H9 (cell line): Measurements from ENCODE around the gene SUMO1. TPM values are rescaled to one million over a fixed set of nuclear protein-coding genes. Genes with fewer than 3 reads are reported as not detected.

Experiments used
- DNase-seq: peaks from one replicate; pipeline ENCODE4 v3.0.0-alpha.2; 2017
- H2AFZ ChIP-seq: one replicate; pipeline ENCODE4 v1.6.1; 2013; ENCODE audit warnings: mild to moderate bottlenecking, low read length, control low read depth, moderate library complexity
- H2AK5ac ChIP-seq: 2 replicates; pipeline ENCODE4 v1.6.1; 2013; ENCODE audit warnings: low read length, control low read depth, mixed read lengths; ENCODE audit not compliant: insufficient read length
- H2BK120ac ChIP-seq: one replicate; pipeline ENCODE4 v1.6.1; 2013; ENCODE audit warnings: low read depth, mild to moderate bottlenecking, low read length, control low read depth, inconsistent platforms; ENCODE audit not compliant: poor library complexity, severe bottlenecking
- H2BK12ac ChIP-seq: 2 replicates; pipeline ENCODE4 v1.6.1; 2013; ENCODE audit warnings: low read length, control low read depth, mixed read lengths, low read depth; ENCODE audit not compliant: insufficient read length
- H2BK15ac ChIP-seq: 2 replicates; pipeline ENCODE4 v1.6.1; 2013; ENCODE audit warnings: low read depth, low read length, control low read depth
- H2BK20ac ChIP-seq: one replicate; pipeline ENCODE4 v1.6.1; 2013; ENCODE audit warnings: low read depth, mild to moderate bottlenecking, low read length, control low read depth, inconsistent platforms; ENCODE audit not compliant: poor library complexity, severe bottlenecking
- H2BK5ac ChIP-seq: 2 replicates; pipeline ENCODE4 v1.6.1; 2013; ENCODE audit warnings: low read length, control low read depth, mixed read lengths; ENCODE audit not compliant: insufficient read length
- H3K14ac ChIP-seq: 2 replicates; pipeline ENCODE4 v1.6.1; 2013; ENCODE audit warnings: low read length, control low read depth; ENCODE audit not compliant: insufficient read depth
- H3K18ac ChIP-seq: 2 replicates; pipeline ENCODE4 v1.6.1; 2013; ENCODE audit warnings: low read depth, mild to moderate bottlenecking, mixed read lengths, low read length, control low read depth; ENCODE audit not compliant: insufficient read length
- H3K23ac ChIP-seq: 2 replicates; pipeline ENCODE4 v1.6.1; 2013; ENCODE audit warnings: low read length, control low read depth, mixed read lengths, low read depth; ENCODE audit not compliant: insufficient read length
- H3K23me2 ChIP-seq: 2 replicates; pipeline ENCODE4 v1.6.1; 2013; ENCODE audit warnings: low read depth, mild to moderate bottlenecking, mixed read lengths, low read length, control low read depth; ENCODE audit not compliant: insufficient read length, poor library complexity, severe bottlenecking
- H3K27ac ChIP-seq: 2 replicates; pipeline ENCODE4 v1.5.1; 2013; ENCODE audit warnings: low read length, control low read depth, mixed read lengths, low read depth; ENCODE audit not compliant: insufficient read length
- H3K27me3 ChIP-seq: 2 replicates; pipeline ENCODE4 v1.6.1; 2013; ENCODE audit warnings: low read length, control low read depth, inconsistent platforms; ENCODE audit not compliant: insufficient read depth
- H3K4ac ChIP-seq: 2 replicates; pipeline ENCODE4 v1.6.1; 2013; ENCODE audit warnings: low read depth, mild to moderate bottlenecking, control low read depth, inconsistent platforms, low read length, moderate library complexity
- H3K4me1 ChIP-seq: 2 replicates; pipeline ENCODE4 v1.6.1; 2013; ENCODE audit warnings: low read length, control low read depth, inconsistent platforms; ENCODE audit not compliant: insufficient read depth
- H3K4me2 ChIP-seq: 2 replicates; pipeline ENCODE4 v1.6.1; 2013; ENCODE audit warnings: low read length, control low read depth, mixed read lengths; ENCODE audit not compliant: insufficient read length, insufficient read depth
- H3K56ac ChIP-seq: 2 replicates; pipeline ENCODE4 v1.6.1; 2013; ENCODE audit warnings: low read depth, mild to moderate bottlenecking, mixed read lengths, low read length, control low read depth; ENCODE audit not compliant: insufficient read length
- H3K79me1 ChIP-seq: 2 replicates; pipeline ENCODE4 v1.6.1; 2013; ENCODE audit warnings: low read depth, mild to moderate bottlenecking, moderate library complexity, low read length, control low read depth, inconsistent platforms; ENCODE audit not compliant: insufficient read depth, poor library complexity, severe bottlenecking
- H3K79me2 ChIP-seq: 2 replicates; pipeline ENCODE4 v1.6.1; 2013; ENCODE audit warnings: low read length, control low read depth, inconsistent platforms; ENCODE audit not compliant: insufficient read depth
- H3K9ac ChIP-seq: 2 replicates; pipeline ENCODE4 v1.6.1; 2013; ENCODE audit warnings: low read length, control low read depth, mixed read lengths; ENCODE audit not compliant: insufficient read length; ENCODE audit errors: extremely low read depth
- H3K9me3 ChIP-seq: one replicate; pipeline ENCODE4 v1.6.1; 2013; ENCODE audit warnings: low read depth, low read length, inconsistent platforms; ENCODE audit not compliant: control insufficient read depth
- H3T11ph ChIP-seq: one replicate; pipeline ENCODE4 v1.6.1; 2013; ENCODE audit warnings: mild to moderate bottlenecking, low read length, control low read depth, inconsistent platforms
- H4K20me1 ChIP-seq: one replicate; pipeline ENCODE4 v1.6.1; 2013; ENCODE audit not compliant: control insufficient read depth, insufficient read length, insufficient read depth
- H4K5ac ChIP-seq: 2 replicates; pipeline ENCODE4 v1.6.1; 2013; ENCODE audit warnings: low read depth, mild to moderate bottlenecking, mixed read lengths, low read length, control low read depth; ENCODE audit not compliant: insufficient read length
- H4K8ac ChIP-seq: replicated peaks from 2 replicates; pipeline ENCODE4 v1.6.1; 2013; ENCODE audit warnings: low read length, control low read depth, mixed read lengths, low read depth; ENCODE audit not compliant: insufficient read length
- H4K91ac ChIP-seq: 2 replicates; pipeline ENCODE4 v1.6.1; 2013; ENCODE audit warnings: low read depth, mild to moderate bottlenecking, moderate library complexity, mixed read lengths, low read length, control low read depth; ENCODE audit not compliant: insufficient read length
- H3K27ac Mint-ChIP-seq, 3 experiments: 2 replicates in 2 of 3; 3 replicates in 1 of 3; pipeline ENCODE4 v1.8.0; 2020 to 2021; ENCODE audit warnings: mixed read lengths in 3 of 3, mild to moderate bottlenecking in 1 of 3, moderate library complexity in 1 of 3
- H3K27me3 Mint-ChIP-seq: 2 replicates; pipeline ENCODE4 v1.8.0; 2021; ENCODE audit warnings: low read depth, mild to moderate bottlenecking, moderate library complexity, mixed read lengths
- H3K36me3 Mint-ChIP-seq, 3 experiments: 2 replicates in 2 of 3; 3 replicates in 1 of 3; pipeline ENCODE4 v1.8.0; 2020 to 2021; ENCODE audit warnings: low read depth in 3 of 3, mixed read lengths in 3 of 3; ENCODE audit not compliant: insufficient read depth in 1 of 3
- H3K4me1 Mint-ChIP-seq, 2 experiments: 2 replicates each; pipeline ENCODE4 v1.8.0; 2020; ENCODE audit warnings: mixed read lengths in 2 of 2
- H3K4me3 Mint-ChIP-seq, 2 experiments: 2 replicates in 1 of 2; 3 replicates in 1 of 2; pipeline ENCODE4 v1.8.0; 2020 to 2021; ENCODE audit warnings: mild to moderate bottlenecking in 2 of 2, mixed read lengths in 2 of 2, moderate library complexity in 1 of 2
- H3K9me3 Mint-ChIP-seq, 2 experiments: 2 replicates in 1 of 2; 3 replicates in 1 of 2; pipeline ENCODE4 v1.8.0; 2020; ENCODE audit warnings: mild to moderate bottlenecking in 2 of 2, mixed read lengths in 2 of 2, moderate library complexity in 1 of 2
- CTCF ChIP-seq: fragments of 200-600 bp; sonication (generic); conservative IDR thresholded peaks from 3 replicates; pipeline ENCODE4 v1.8.0; 2021; ENCODE audit warnings: antibody characterized with exemption, mild to moderate bottlenecking
- WGBS: extraction: QIAGEN DNeasy Blood & Tissue Kit; methylation state at CpG from one replicate; pipeline ENCODE4 v1.1.7; 2013; ENCODE audit warnings: missing lambda C conversion rate, low lambda C conversion rate, mixed read lengths; ENCODE audit not compliant: insufficient read length; ENCODE audit errors: extremely low coverage; 5-methylcytosine and 5-hydroxymethylcytosine counted together
- total RNA-seq: library from RNA; stranded (reverse); gene quantifications from 2 replicates; pipeline ENCODE4 v1.2.1, GENCODE V29; 2021

Gene SUMO1
- total RNA-seq, 1 experiment from 2014 or later, result 206 TPM

- H2BK120ac ChIP-seq, result no peak overlapping the region
- no peak overlapping the region for H3K18ac ChIP-seq
- H3K23me2 ChIP-seq, result no peaks in the 10 kb centered on the region
- Mint-ChIP-seq H3K27ac (no peak overlapping the region), H3K9me3 (peaks cover 2 to 7% of the 10 kb centered on the region in 2 experiments; a peak in 3 of 5 replicates), H3K36me3 (peaks cover 0 to 5% (median 2%) of the 10 kb centered on the region in 3 experiments; a peak in 4 of 7 replicates), H3K4me3 (no peak overlapping the region), H3K4me1 (peaks cover 15 to 17% of the 10 kb centered on the region in 2 experiments), H3K27me3 (peaks cover 42% of the 10 kb centered on the region)
- no peak overlapping the region for H3K14ac ChIP-seq
- H4K20me1 ChIP-seq, result no peaks in the 10 kb centered on the region
- H3K4ac ChIP-seq, result no peak overlapping the region
- H3K27ac ChIP-seq, result no peak overlapping the region
- H3K9ac ChIP-seq, result no peak overlapping the region
- no peak overlapping the region for H3T11ph ChIP-seq
- no peak overlapping the region for H3K56ac ChIP-seq
- H3K23ac ChIP-seq, result no peak overlapping the region
- no peak for TF ChIP-seq CTCF
- no peak overlapping the region for H2AK5ac ChIP-seq
- WGBS, result no CpG with 5 or more reads among the region's 6 CpGs
- H4K5ac ChIP-seq, result no peak overlapping the region
- no peak overlapping the region for H2AFZ ChIP-seq
- H4K8ac ChIP-seq, result no peak overlapping the region
- no peaks in the 10 kb centered on the region for H3K27me3 ChIP-seq
- H3K9me3 ChIP-seq, result no peaks in the 10 kb centered on the region
- no peak overlapping the region for H3K4me2 ChIP-seq
- no peak overlapping the region for H4K91ac ChIP-seq
- no peak overlapping the region for H2BK5ac ChIP-seq
- H3K79me2 ChIP-seq, result no peaks in the 10 kb centered on the region
- DNase-seq, result no peak
- no peaks in the 10 kb centered on the region for H3K4me1 ChIP-seq
- no peak overlapping the region for H2BK12ac ChIP-seq
- no peak overlapping the region for H2BK20ac ChIP-seq
- no peak overlapping the region for H2BK15ac ChIP-seq
- H3K79me1 ChIP-seq, result no peaks in the 10 kb centered on the region
These were observed 65.8 kb downstream of the SUMO1 start for GRCh38 chr2:202172439-202173211.
